ENCODE data around the gene ITPR3. TPM values are rescaled to one million over a fixed set of nuclear protein-coding genes. Genes with fewer than 3 reads are reported as not detected.
"Not testable (repeated sequence)": the region's sequence is repeated elsewhere in the genome, so short reads cannot be mapped to it uniquely, and the experiment has no call there.

Gene ITPR3
- total RNA-seq, 2 donors from 2014 or later = 29.6 to 33.3 TPM

DNA sequence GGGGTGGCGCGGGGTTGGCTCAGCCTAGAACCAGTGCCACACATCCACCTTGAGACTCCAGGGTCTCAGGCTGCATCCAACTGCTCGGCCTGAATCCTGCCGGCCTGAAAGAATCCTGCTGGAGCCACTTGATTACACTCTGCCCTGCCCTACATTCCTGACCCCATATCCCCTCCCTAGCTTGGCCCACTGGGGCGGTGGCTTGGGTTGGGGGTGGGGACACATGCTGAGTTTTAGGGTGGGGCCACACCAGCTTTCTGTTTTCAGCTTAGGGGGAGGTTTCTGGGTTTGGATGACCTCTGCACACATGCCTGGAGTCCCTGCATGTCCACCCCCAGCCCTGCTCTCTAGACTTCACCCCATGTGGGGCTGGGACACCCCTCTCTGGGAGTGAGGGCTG is 6.8 kb downstream of the ITPR3 start:
- H3K27ac Mint-ChIP-seq = peak overlapping the region; percentile 19
- Histone ChIP-seq H3K36me3 (ENCODE audit: control insufficient read depth, insufficient read depth, low read length) (no peaks in the 10 kb centered on the region), H3K27ac (ENCODE audit: low read depth, low read length) (no peak overlapping the region), H3K4me3 (ENCODE audit: low read length) (no peak overlapping the region), H3K9me3 (ENCODE audit: control insufficient read depth, low read length) (no peaks in the 10 kb centered on the region), H3K4me1 (ENCODE audit: control insufficient read depth, insufficient read depth, low read length) (no peaks in the 10 kb centered on the region), H3K27me3 (ENCODE audit: control insufficient read depth, insufficient read depth, low read length, poor library complexity, severe bottlenecking) (no peaks in the 10 kb centered on the region), H3K9ac (ENCODE audit: extremely low read depth, low read length, poor library complexity, severe bottlenecking) (no peak overlapping the region)
- TF ChIP-seq, protein P1, sequence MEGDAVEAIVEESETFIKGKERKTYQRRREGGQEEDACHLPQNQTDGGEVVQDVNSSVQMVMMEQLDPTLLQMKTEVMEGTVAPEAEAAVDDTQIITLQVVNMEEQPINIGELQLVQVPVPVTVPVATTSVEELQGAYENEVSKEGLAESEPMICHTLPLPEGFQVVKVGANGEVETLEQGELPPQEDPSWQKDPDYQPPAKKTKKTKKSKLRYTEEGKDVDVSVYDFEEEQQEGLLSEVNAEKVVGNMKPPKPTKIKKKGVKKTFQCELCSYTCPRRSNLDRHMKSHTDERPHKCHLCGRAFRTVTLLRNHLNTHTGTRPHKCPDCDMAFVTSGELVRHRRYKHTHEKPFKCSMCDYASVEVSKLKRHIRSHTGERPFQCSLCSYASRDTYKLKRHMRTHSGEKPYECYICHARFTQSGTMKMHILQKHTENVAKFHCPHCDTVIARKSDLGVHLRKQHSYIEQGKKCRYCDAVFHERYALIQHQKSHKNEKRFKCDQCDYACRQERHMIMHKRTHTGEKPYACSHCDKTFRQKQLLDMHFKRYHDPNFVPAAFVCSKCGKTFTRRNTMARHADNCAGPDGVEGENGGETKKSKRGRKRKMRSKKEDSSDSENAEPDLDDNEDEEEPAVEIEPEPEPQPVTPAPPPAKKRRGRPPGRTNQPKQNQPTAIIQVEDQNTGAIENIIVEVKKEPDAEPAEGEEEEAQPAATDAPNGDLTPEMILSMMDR (conservative IDR thresholded peaks at IDR 0.05) = no peak
- H3K4me1 Mint-ChIP-seq = peaks cover 43% of the 10 kb centered on the region
- H3K27me3 Mint-ChIP-seq (ENCODE audit: insufficient read depth) = no peaks in the 10 kb centered on the region
- no peak overlapping the region for H3K4me3 Mint-ChIP-seq
- H3K36me3 Mint-ChIP-seq (ENCODE audit: low read depth) = peaks cover 12% of the 10 kb centered on the region
- no peak for DNase-seq
- 60 to 92% methylated on average over 2 to 5 of the region's 5 CpGs for WGBS, 2 experiments (ENCODE audit: insufficient coverage in 1 of 2, insufficient read length in 1 of 2)
- no peaks in the 10 kb centered on the region for H3K9me3 Mint-ChIP-seq

DNA sequence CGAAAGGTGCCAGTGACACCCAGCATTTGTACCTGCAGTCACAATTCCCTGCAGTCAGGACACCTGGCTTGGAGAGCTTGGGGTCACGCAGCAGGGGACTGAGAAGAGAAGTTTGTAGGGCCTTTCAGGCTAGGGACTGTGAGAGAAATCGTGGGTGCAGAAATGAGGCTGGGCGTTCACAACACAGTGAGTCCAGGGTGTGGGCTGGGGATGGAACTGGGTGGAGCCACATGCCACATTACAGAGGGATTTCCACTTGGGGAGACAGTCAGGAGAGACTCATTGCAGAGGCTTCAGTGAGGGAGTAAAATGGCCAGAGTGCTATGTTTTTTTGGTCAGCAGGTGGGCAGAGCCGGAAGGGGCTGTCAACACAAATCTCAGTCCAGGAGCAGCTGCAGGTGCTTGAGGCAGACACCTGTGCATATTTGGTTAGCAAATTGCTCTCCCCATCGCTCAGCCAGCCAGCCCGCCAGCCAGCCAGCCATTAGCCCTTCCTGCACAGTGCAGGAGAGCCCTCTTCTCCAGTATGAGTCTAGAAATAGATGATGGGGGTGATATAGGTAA is 7.4 kb downstream of the ITPR3 start:
- Mint-ChIP-seq H3K4me1 (peaks cover 39% of the 10 kb centered on the region), H3K27me3 (ENCODE audit: insufficient read depth) (no peaks in the 10 kb centered on the region), H3K9me3 (no peaks in the 10 kb centered on the region), H3K36me3 (ENCODE audit: low read depth) (peaks cover 12% of the 10 kb centered on the region), H3K4me3 (no peak overlapping the region), H3K27ac (no peak overlapping the region)
- WGBS, 2 experiments (ENCODE audit: insufficient coverage in 1 of 2, insufficient read length in 1 of 2) = 93 to 100% methylated on average over 3 to 7 of the region's 7 CpGs
- no peaks in the 10 kb centered on the region for H3K27me3 ChIP-seq (ENCODE audit: control insufficient read depth, insufficient read depth, low read length, poor library complexity, severe bottlenecking)
- no peak overlapping the region for H3K27ac ChIP-seq (ENCODE audit: low read depth, low read length)
- TF ChIP-seq, protein P1 (conservative IDR thresholded peaks at IDR 0.05) = no peak
- H3K4me3 ChIP-seq (ENCODE audit: low read length) = no peak overlapping the region
- no peaks in the 10 kb centered on the region for H3K4me1 ChIP-seq (ENCODE audit: control insufficient read depth, insufficient read depth, low read length)
- no peak for DNase-seq
- no peaks in the 10 kb centered on the region for H3K36me3 ChIP-seq (ENCODE audit: control insufficient read depth, insufficient read depth, low read length)
- H3K9ac ChIP-seq (ENCODE audit: extremely low read depth, low read length, poor library complexity, severe bottlenecking) = no peak overlapping the region
- no peaks in the 10 kb centered on the region for H3K9me3 ChIP-seq (ENCODE audit: control insufficient read depth, low read length)

DNA sequence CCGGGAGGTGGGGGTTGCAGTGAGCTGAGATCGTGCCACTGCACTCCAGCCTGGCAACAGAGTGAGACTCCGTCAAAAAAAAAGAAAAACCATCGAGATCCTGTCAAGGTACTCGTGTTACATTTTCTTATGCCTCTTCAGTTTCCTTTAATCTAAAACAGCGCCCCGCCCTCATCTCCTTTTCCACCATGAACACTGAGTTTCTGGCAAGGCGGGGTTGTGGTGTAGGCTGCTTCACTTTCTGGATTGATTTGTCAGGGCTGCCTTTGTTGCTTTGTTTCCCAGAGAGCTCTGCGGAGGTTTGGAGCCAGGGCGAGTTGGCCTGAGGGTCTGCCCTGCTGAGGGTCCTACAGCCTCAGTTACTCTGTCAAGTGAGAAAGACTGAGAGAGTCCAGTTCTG is 8.9 kb downstream of the ITPR3 start:
- H3K9ac ChIP-seq (ENCODE audit: extremely low read depth, low read length, poor library complexity, severe bottlenecking) = no peak overlapping the region
- no peaks in the 10 kb centered on the region for H3K9me3 ChIP-seq (ENCODE audit: control insufficient read depth, low read length)
- H3K36me3 Mint-ChIP-seq (ENCODE audit: low read depth) = peaks cover 5% of the 10 kb centered on the region
- TF ChIP-seq, protein P1 (conservative IDR thresholded peaks at IDR 0.05) = no peak
- peak overlapping the region; percentile 68 for H3K27ac Mint-ChIP-seq
- H3K9me3 Mint-ChIP-seq = no peaks in the 10 kb centered on the region
- peaks cover 6% of the 10 kb centered on the region for H3K4me1 ChIP-seq (ENCODE audit: control insufficient read depth, insufficient read depth, low read length)
- 91 to 96% methylated on average over 8 to 10 of the region's 10 CpGs for WGBS, 2 experiments (ENCODE audit: insufficient coverage in 1 of 2, insufficient read length in 1 of 2)
- peaks cover 40% of the 10 kb centered on the region for H3K4me1 Mint-ChIP-seq
- DNase-seq = no peak
- H3K36me3 ChIP-seq (ENCODE audit: control insufficient read depth, insufficient read depth, low read length) = no peaks in the 10 kb centered on the region
- H3K27me3 Mint-ChIP-seq (ENCODE audit: insufficient read depth) = no peaks in the 10 kb centered on the region
- no peak overlapping the region for H3K4me3 ChIP-seq (ENCODE audit: low read length)
- no peaks in the 10 kb centered on the region for H3K27me3 ChIP-seq (ENCODE audit: control insufficient read depth, insufficient read depth, low read length, poor library complexity, severe bottlenecking)
- H3K4me3 Mint-ChIP-seq = no peak overlapping the region
- H3K27ac ChIP-seq (ENCODE audit: low read depth, low read length) = no peak overlapping the region

DNA sequence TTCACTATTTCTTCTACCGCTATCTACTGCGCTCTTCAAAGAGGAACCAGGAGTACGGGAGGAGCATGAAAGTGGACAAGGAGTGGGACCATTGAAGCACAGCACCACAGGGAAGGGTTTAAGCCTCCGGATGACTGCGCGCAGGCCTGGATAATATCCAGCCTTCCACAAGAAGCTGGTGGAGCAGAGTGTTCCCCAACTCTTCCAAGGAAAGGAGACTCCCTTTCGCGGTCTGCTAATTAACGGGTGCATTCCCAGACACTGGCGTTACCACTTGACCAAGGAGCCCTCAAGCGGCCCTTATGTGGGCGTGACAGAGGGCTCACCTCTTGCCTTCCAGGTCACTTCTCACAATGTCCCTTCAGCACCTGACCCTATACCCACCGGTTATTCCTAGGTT is 10.4 kb downstream of the ITPR3 start:
- not testable (repeated sequence) for H3K9me3 ChIP-seq (ENCODE audit: control insufficient read depth, low read length); H3K4me1 ChIP-seq (ENCODE audit: control insufficient read depth, insufficient read depth, low read length); H3K4me3 ChIP-seq (ENCODE audit: low read length); DNase-seq; H3K9me3 Mint-ChIP-seq; H3K36me3 ChIP-seq (ENCODE audit: control insufficient read depth, insufficient read depth, low read length); H3K9ac ChIP-seq (ENCODE audit: extremely low read depth, low read length, poor library complexity, severe bottlenecking); H3K27me3 Mint-ChIP-seq (ENCODE audit: insufficient read depth); H3K27ac Mint-ChIP-seq; H3K27ac ChIP-seq (ENCODE audit: low read depth, low read length); H3K4me3 Mint-ChIP-seq; H3K27me3 ChIP-seq (ENCODE audit: control insufficient read depth, insufficient read depth, low read length, poor library complexity, severe bottlenecking); H3K36me3 Mint-ChIP-seq (ENCODE audit: low read depth)
- peaks cover 51% of the 10 kb centered on the region for H3K4me1 Mint-ChIP-seq
- 95 to 100% methylated on average over 12 to 13 of the region's 13 CpGs for WGBS, 2 experiments (ENCODE audit: insufficient coverage in 1 of 2, insufficient read length in 1 of 2)

All from endodermal cell (in vitro differentiated cells).